Measurements from ENCODE around the gene PCYT2. TPM values are rescaled to one million over a fixed set of nuclear protein-coding genes. Genes with fewer than 3 reads are reported as not detected.

PCYT2 gene
- total RNA-seq, 4 donors from 2014 or later: 27.4 to 38.7 (median 33.3) TPM

GRCh38 chr17:81906476-81907218 lies 4.6 kb downstream of the PCYT2 start:
- 88% methylated on average over 5 of the region's 15 CpGs for whole genome bisulfite sequencing
- Histone ChIP-seq H3K9me3 (no peaks in the 10 kb centered on the region), H3K27me3 (peaks cover 0 to 17% (median 5%) of the 10 kb centered on the region in 4 donors), H3K4me3 (no peak overlapping the region), H3K4me1 (peaks cover 19 to 31% (median 27%) of the 10 kb centered on the region in 4 donors), H3K36me3 (peaks cover 4 to 55% (median 40%) of the 10 kb centered on the region in 4 donors), H3K27ac (replicated peaks in 1 of 4) (no peak overlapping the region)
- intact Hi-C loops (cut with DNase I): no loop called here
- no peak for TF ChIP-seq POLR2A (IDR thresholded peaks at IDR 0.05; ENCODE audit: low read depth)
- no peak for TF ChIP-seq CTCF (IDR thresholded peaks at IDR 0.05)
- no peak for TF ChIP-seq EP300 (IDR thresholded peaks at IDR 0.05)
- no peak for TF ChIP-seq POLR2AphosphoS5 (IDR thresholded peaks at IDR 0.05)
- DNase-seq (ENCODE audit: extremely low spot score): no peak

- Histone ChIP-seq H3K4me1 (peaks cover 18 to 33% (median 28%) of the 10 kb centered on the region in 4 donors), H3K9me3 (no peaks in the 10 kb centered on the region), H3K27me3 (peaks cover 0 to 24% (median 8%) of the 10 kb centered on the region in 4 donors), H3K4me3 (no peak overlapping the region), H3K36me3 (peaks cover 4 to 55% (median 39%) of the 10 kb centered on the region in 4 donors), H3K27ac (replicated peaks in 1 of 4) (no peak overlapping the region)
- DNase-seq (ENCODE audit: extremely low spot score): no peak
- TF ChIP-seq POLR2AphosphoS5 (IDR thresholded peaks at IDR 0.05): no peak
- TF ChIP-seq CTCF (IDR thresholded peaks at IDR 0.05): no peak
- no peak for TF ChIP-seq POLR2A (IDR thresholded peaks at IDR 0.05; ENCODE audit: low read depth)
- TF ChIP-seq EP300 (IDR thresholded peaks at IDR 0.05): no peak
- intact Hi-C loops (cut with DNase I): no loop called here
- WGBS: 100% methylated on average over 5 of the region's 10 CpGs
Observed at GRCh38 chr17:81905993-81906392, 5.2 kb downstream of the PCYT2 start.

DNA sequence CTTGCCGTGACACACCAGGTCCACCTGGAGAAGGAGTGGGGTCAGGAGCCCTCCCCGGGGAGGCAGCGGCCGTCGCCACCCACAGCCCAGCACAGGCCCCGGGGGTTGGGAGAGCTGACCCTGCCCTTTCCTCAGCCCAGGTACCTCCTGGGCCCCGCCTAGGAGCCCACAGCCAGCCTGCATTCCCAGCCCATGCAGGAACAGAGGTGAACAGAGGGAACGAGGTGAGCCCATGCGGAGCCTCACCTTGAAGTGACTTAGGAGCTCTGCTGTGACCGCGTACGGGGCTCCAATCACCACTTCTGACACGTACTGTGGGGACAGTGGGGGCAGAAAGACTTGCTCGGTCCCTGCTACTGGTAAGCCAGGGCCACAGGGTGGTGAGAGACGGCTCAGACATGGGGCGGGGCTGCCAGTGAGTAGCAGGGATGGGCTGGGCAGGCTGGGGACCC lies 5.7 kb downstream of the PCYT2 start:
- no peak for TF ChIP-seq POLR2A (IDR thresholded peaks at IDR 0.05; ENCODE audit: low read depth)
- no peak for TF ChIP-seq POLR2AphosphoS5 (IDR thresholded peaks at IDR 0.05)
- no peak for TF ChIP-seq EP300 (IDR thresholded peaks at IDR 0.05)
- no peak for TF ChIP-seq CTCF (IDR thresholded peaks at IDR 0.05)
- H3K27ac ChIP-seq (replicated peaks in 1 of 4): no peak overlapping the region
- intact Hi-C loops (cut with DNase I): no loop called here
- 96% methylated on average over 13 of the region's 16 CpGs for WGBS
- H3K9me3 ChIP-seq: no peaks in the 10 kb centered on the region
- peaks cover 0 to 25% (median 8%) of the 10 kb centered on the region in 4 donors for H3K27me3 ChIP-seq
- DNase-seq (ENCODE audit: extremely low spot score): no peak
- H3K36me3 ChIP-seq: peaks cover 4 to 60% (median 44%) of the 10 kb centered on the region in 4 donors
- H3K4me1 ChIP-seq: peaks cover 16 to 28% (median 24%) of the 10 kb centered on the region in 4 donors
- no peak overlapping the region for H3K4me3 ChIP-seq

DNA sequence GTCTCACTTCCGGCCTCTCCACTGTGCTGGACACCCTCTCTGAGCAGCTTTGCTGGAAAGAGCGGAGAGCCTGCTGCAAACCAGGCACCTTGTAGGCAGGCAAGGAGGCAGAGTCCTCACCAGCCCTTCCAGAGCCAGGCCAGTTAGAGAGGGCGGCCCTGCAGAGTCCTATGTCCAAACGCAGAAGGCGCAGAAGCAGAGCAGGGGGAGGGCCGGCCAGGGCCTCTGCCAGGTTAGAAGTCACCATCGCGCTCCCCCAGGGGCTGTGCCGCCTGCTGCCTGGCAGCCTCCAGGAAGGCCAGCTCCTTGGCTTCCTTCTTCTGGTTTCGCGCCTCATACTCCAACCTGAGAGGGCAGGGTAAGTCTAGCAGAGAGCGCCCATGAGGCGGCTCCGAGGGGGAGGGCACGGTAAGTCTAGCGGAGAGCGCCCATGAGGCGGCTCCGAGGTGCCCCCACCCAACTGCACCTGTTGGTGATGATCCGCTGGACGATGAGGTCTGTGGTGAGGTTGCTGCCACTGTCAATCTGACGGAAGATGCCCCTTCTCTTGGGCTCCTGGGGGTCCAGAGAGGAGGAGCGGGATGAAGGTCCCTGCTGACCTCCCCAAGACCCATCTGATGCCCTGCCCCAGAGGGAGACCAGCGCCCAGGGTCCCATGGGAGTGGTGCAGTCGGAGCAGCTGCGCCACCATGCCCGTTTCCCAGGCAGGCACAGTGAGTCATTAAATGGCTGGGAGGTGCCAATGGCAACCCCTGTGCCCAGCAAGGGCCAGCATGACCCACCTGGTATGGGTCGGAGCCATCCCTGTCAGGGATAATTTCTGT lies 6.4 kb downstream of the PCYT2 start:
- intact Hi-C loops (cut with DNase I): no loop called here
- H3K4me1 ChIP-seq: peaks cover 10 to 22% (median 18%) of the 10 kb centered on the region in 4 donors
- H3K27me3 ChIP-seq: peaks cover 0 to 25% (median 8%) of the 10 kb centered on the region in 4 donors
- no peaks in the 10 kb centered on the region for H3K9me3 ChIP-seq
- DNase-seq (ENCODE audit: extremely low spot score): no peak
- peaks cover 10 to 66% (median 51%) of the 10 kb centered on the region in 4 donors for H3K36me3 ChIP-seq
- no peak overlapping the region for H3K4me3 ChIP-seq
- TF ChIP-seq POLR2AphosphoS5 (IDR thresholded peaks at IDR 0.05) (no peak), CTCF (IDR thresholded peaks at IDR 0.05) (no peak), POLR2A (IDR thresholded peaks at IDR 0.05; ENCODE audit: low read depth) (no peak), EP300 (IDR thresholded peaks at IDR 0.05) (no peak)
- no peak overlapping the region for H3K27ac ChIP-seq (replicated peaks in 1 of 4)
- WGBS: 94% methylated on average over 24 of the region's 28 CpGs

Data from esophagus muscularis mucosa (tissue), 4 donors.